Measurements from ENCODE around the gene SVOP.

Gene SVOP

GRCh38 chr12:108975024-108975593 lies 45.8 kb downstream of the SVOP start:
- no peak for TF ChIP-seq CTCF (IDR thresholded peaks at IDR 0.05; ENCODE audit: unreplicated experiment in 3 of 3)
- H3K9me3 Mint-ChIP-seq = no peaks in the 10 kb centered on the region
- no peaks in the 10 kb centered on the region for H3K36me3 Mint-ChIP-seq (ENCODE audit: low read depth)
- no peak overlapping the region for H3K27ac Mint-ChIP-seq
- H3K4me3 Mint-ChIP-seq = no peak overlapping the region
- H3K4me1 Mint-ChIP-seq = no peaks in the 10 kb centered on the region
- peaks cover 4% of the 10 kb centered on the region for H3K27me3 Mint-ChIP-seq (ENCODE audit: low read depth)

- peaks cover 7% of the 10 kb centered on the region for H3K27me3 Mint-ChIP-seq (ENCODE audit: low read depth)
Observed at GRCh38 chr12:108973629-108974152, 47.2 kb downstream of the SVOP start.

GRCh38 chr12:108972358-108972757 lies 48.5 kb downstream of the SVOP start:
- Mint-ChIP-seq H3K36me3 (ENCODE audit: low read depth) (no peaks in the 10 kb centered on the region), H3K4me3 (no peak overlapping the region), H3K27me3 (ENCODE audit: low read depth) (peaks cover 7% of the 10 kb centered on the region), H3K9me3 (no peaks in the 10 kb centered on the region), H3K27ac (no peak overlapping the region), H3K4me1 (no peaks in the 10 kb centered on the region)
- TF ChIP-seq CTCF (IDR thresholded peaks at IDR 0.05; ENCODE audit: unreplicated experiment in 3 of 3) = no peak

More at GRCh38 chr12:108973629-108974152, 47.2 kb downstream of the SVOP start:
- Mint-ChIP-seq H3K9me3 (no peaks in the 10 kb centered on the region), H3K27ac (no peak overlapping the region), H3K4me3 (no peak overlapping the region), H3K4me1 (no peaks in the 10 kb centered on the region), H3K36me3 (ENCODE audit: low read depth) (no peaks in the 10 kb centered on the region)
- no peak for TF ChIP-seq CTCF (IDR thresholded peaks at IDR 0.05; ENCODE audit: unreplicated experiment in 3 of 3)

GRCh38 chr12:108969622-108970021 lies 51.2 kb downstream of the SVOP start:
- no peak overlapping the region for H3K4me3 Mint-ChIP-seq
- H3K36me3 Mint-ChIP-seq (ENCODE audit: low read depth) = no peaks in the 10 kb centered on the region
- H3K27me3 Mint-ChIP-seq (ENCODE audit: low read depth) = peaks cover 12% of the 10 kb centered on the region
- H3K4me1 Mint-ChIP-seq = no peaks in the 10 kb centered on the region
- no peak for TF ChIP-seq CTCF (IDR thresholded peaks at IDR 0.05; ENCODE audit: unreplicated experiment in 3 of 3)
- H3K9me3 Mint-ChIP-seq = no peaks in the 10 kb centered on the region
- H3K27ac Mint-ChIP-seq = no peak overlapping the region

GRCh38 chr12:108967869-108968540 lies 52.9 kb downstream of the SVOP start:
- H3K4me3 Mint-ChIP-seq = no peak overlapping the region
- H3K27ac Mint-ChIP-seq = no peak overlapping the region
- H3K27me3 Mint-ChIP-seq (ENCODE audit: low read depth) = peaks cover 12% of the 10 kb centered on the region
- no peaks in the 10 kb centered on the region for H3K9me3 Mint-ChIP-seq
- no peaks in the 10 kb centered on the region for H3K4me1 Mint-ChIP-seq
- peak in 1 of 3 experiments; percentile 11 for TF ChIP-seq CTCF (IDR thresholded peaks at IDR 0.05; ENCODE audit: unreplicated experiment in 3 of 3)
- H3K36me3 Mint-ChIP-seq (ENCODE audit: low read depth) = no peaks in the 10 kb centered on the region

Measured in nephron (organoid).